C4-2B (cell line): ENCODE data around the gene WFS1.

Experiments
- H3K27ac ChIP-seq: fragments of 450-650 bp; 2 replicates; pipeline ENCODE4 v1.5.1; 2017
- ZFX ChIP-seq: fragments of 450-650 bp; IDR thresholded peaks from 2 replicates; pipeline ENCODE4 v1.6.1; 2017
- TF ChIP-seq, protein P1 (sequence below): fragments of 450-650 bp; conservative IDR thresholded peaks from 2 replicates; pipeline ENCODE4 v1.5.1; 2017; ENCODE audit warnings: mild to moderate bottlenecking

WFS1 gene

DNA sequence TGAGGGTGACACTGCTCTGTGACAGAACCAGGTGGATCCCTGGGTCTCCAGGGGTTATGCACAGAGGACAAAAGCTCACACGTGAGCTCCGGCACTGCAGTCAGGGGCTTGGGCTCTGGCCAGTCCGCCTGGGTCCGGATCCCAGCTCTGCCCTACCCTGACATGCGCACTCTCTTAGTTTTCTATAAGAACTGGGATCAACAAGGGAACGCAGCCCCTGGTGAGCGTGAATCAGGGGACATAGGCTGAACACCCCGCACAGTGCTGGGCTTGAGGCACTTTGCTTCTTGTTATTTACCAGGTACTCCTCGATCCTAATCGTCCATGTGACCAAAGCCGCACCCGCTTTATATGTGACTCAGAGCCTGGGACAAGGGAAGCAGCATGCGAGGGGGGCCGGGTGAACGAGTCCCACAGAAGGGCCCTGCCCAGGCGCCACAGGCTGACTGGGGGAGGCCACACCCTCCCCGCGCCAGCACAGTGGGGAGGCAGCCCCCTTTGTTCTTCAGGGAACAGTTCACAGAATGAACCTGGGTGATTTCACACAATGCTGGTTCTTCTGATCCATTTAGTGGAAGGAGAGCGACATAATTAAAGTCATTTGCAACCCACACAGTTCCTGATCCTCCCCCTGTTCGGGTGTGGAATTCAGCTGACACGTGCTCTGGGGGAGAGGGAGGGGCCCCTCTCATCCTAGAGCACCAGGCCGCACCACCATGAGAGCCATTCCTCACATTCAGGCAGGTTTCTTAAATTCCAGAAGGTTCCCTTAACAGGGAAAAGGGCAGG lies 55.5 kb downstream of the WFS1 start:
- TF ChIP-seq, protein P1, sequence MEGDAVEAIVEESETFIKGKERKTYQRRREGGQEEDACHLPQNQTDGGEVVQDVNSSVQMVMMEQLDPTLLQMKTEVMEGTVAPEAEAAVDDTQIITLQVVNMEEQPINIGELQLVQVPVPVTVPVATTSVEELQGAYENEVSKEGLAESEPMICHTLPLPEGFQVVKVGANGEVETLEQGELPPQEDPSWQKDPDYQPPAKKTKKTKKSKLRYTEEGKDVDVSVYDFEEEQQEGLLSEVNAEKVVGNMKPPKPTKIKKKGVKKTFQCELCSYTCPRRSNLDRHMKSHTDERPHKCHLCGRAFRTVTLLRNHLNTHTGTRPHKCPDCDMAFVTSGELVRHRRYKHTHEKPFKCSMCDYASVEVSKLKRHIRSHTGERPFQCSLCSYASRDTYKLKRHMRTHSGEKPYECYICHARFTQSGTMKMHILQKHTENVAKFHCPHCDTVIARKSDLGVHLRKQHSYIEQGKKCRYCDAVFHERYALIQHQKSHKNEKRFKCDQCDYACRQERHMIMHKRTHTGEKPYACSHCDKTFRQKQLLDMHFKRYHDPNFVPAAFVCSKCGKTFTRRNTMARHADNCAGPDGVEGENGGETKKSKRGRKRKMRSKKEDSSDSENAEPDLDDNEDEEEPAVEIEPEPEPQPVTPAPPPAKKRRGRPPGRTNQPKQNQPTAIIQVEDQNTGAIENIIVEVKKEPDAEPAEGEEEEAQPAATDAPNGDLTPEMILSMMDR = no peak
- no peak for TF ChIP-seq ZFX

GRCh38 chr4:6325788-6326290 lies 56.2 kb downstream of the WFS1 start:
- TF ChIP-seq ZFX = no peak
- TF ChIP-seq, protein P1 = no peak
- no peak overlapping the region for H3K27ac ChIP-seq

More for the DNA sequence above, 55.5 kb downstream of the WFS1 start:
- no peak overlapping the region for H3K27ac ChIP-seq

DNA sequence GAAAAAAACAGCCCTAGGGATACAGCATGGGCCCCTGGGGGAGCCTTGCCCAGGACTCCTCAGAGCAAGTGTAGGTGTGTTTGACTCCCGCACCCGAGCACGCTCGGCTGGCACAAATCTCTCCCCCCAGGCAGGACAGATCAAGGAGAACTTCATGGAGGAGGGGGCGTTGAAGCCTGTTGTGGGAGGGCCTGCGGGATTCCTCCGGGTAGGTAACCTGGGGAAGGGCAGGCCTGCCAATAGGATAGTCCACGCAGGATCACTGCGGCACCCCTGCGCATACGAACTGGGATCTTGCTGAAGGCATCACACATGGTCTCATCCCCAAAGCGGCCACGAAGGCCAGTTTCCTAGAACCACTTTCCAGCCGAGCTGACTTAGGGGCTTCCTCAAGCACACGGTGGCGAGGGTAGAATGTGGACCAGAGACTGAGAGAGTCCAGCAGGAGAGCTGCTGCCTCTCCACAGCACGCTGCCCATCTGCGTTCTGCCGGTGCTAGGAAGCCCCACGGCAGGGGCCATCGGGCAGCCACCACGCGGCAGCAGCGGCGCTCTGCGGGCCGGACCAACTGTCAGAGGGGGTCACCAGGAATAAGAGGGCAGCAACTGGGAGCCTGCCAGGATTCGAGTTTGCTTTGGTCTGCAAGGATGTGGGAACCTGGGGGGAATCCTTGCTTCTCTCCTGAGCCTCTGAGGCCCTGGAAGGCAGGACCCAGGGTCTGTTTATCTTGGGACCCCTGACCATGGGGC lies 56.8 kb downstream of the WFS1 start:
- no peak overlapping the region for H3K27ac ChIP-seq
- no peak for TF ChIP-seq ZFX
- TF ChIP-seq, protein P1 = no peak

DNA sequence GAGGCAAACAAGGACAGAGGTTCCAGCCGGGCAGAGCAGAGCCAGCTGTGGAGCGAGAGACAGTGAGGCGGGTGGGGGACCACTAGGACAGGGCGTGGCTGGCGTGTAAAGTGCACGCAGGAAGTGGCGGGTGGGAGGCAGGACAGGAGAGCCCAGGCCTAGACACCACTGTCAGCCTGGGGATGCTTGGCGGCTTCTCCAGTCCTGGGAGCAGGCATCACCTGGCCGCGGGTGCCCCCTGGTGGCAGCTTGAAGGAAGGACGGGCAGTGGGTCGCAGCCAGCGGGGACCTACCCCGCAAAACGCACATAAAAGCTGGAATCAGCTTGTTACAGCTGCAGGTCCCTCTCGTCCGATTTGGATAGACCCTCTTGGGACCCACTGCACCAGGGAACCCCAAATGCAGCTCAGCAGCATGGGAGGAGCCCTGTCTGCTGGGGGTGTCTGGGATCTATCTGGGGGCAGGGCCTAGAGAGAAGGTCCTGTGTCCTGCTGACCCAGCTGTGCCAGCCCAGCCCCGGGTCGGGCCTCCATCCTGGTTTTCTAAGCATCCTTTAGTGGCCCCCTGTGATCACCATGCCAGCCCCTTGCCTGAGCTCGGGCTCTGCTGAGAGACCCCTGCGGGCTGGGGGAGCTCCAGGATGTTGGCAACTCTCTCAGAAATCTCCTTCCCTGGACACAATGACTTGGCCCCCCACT lies 57.7 kb downstream of the WFS1 start:
- no peak for TF ChIP-seq ZFX
- TF ChIP-seq, protein P1 = peak; percentile 88
- H3K27ac ChIP-seq = no peak overlapping the region

DNA sequence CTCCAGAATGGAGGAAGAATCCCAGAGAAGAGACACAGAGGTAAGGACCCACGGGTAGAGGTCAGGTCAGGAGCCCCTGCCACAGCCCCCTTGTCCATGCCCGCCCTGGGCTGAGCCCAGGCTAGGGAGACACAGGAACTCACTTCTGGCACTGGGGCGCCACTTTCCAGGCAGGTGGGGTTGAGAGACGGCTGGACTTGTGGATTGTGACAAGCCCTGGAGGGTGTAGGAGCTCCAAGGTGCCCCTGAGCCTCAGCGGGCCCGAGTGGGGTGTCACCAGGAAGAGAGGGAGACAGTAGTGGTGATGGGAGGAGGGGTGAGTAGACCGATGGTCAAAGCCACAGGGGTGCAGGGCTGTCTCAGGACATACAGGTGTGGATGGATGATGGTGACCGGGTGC lies 58.9 kb downstream of the WFS1 start:
- H3K27ac ChIP-seq = no peak overlapping the region
- no peak for TF ChIP-seq ZFX
- TF ChIP-seq, protein P1 = no peak

DNA sequence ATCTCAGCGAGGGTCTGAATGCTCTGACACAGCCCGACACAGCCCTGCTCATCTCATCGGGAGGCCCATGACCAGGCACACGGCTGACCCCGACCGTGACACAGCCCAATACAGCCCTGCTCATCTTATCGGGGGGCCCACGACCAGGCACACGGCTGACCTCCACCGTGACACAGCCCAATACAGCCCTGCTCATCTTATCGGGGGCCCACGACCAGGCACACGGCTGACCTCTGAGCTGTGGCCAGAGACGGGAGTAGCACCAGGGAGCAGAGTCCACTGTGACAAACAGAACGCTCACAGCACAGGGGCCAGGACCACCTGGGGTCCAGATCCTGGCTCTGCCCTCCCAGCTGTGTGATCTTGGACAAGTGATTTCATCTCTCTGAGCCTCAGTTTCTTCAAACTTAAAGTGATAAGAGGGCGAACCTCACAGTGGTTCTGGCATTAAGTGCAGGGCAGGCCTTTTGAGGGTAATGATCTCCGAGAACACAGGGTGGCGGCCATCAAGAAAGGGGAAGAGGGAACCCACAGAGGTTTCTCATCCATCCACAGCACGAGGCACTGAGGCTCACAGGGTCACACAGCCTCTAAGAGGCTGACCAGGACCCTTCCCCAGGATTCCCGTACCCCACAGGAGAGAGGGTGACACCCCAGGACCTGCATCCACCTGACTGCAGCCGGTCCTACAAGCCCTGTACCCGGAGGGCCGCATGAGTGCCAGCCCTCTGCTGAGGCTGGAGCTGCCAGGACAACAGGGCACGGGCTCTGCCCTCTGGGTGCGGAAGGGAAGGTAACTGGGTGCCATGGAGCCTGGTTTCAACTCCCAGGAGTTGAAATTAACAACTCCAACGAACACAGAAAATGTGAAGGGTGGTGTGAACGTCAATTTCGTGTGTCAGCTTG lies 60.1 kb downstream of the WFS1 start:
- TF ChIP-seq, protein P1 = no peak
- TF ChIP-seq ZFX = no peak
- H3K27ac ChIP-seq = no peak overlapping the region
